OCI-LY3 (cell line): ENCODE results near the gene CACTIN.

ENCODE experiments used
- H2AFZ ChIP-seq: fragments of 200-600, 300-600 bp; shearing (Covaris generic); 2 replicates; pipeline ENCODE4 v1.6.0; 2014; ENCODE audit warnings: antibody characterized with exemption, low read depth, low read length
- H3K27ac ChIP-seq: fragments of 200-600, 300-600 bp; sonication (generic); 2 replicates; pipeline ENCODE4 v1.5.1; 2014; ENCODE audit warnings: mild to moderate bottlenecking, low read length, moderate library complexity, mixed read lengths
- H3K27me3 ChIP-seq: fragments of 200-600, 300-600 bp; sonication (generic); 2 replicates; pipeline ENCODE4 v1.6.1; 2014; ENCODE audit warnings: low read depth, low read length, mixed read lengths
- H3K36me3 ChIP-seq: fragments of 200-600, 300-600 bp; sonication (generic); replicated peaks from 2 replicates; pipeline ENCODE3; 2014; ENCODE audit warnings: low read depth, low read length, mixed read lengths
- H3K4me1 ChIP-seq: fragments of 300-600, 200-600 bp; sonication (generic); 2 replicates; pipeline ENCODE4 v1.6.1; 2014; ENCODE audit warnings: low read length, mixed read lengths
- H3K4me2 ChIP-seq: fragments of 200-600, 300-600 bp; sonication (generic); 2 replicates; pipeline ENCODE4 v1.6.1; 2014; ENCODE audit warnings: low read length, mixed read lengths
- H3K4me3 ChIP-seq: fragments of 300-600, 200-600 bp; sonication (generic); 2 replicates; pipeline ENCODE4 v1.5.1; 2014; ENCODE audit warnings: antibody characterized with exemption, mild to moderate bottlenecking, low read length, moderate library complexity
- H3K79me2 ChIP-seq: fragments of 300-600, 200-600 bp; shearing (Covaris generic); 2 replicates; pipeline ENCODE4 v1.6.1; 2014; ENCODE audit warnings: mild to moderate bottlenecking, low read length, mixed read lengths
- H3K9ac ChIP-seq: fragments of 300-600, 200-600 bp; shearing (Covaris generic); 2 replicates; pipeline ENCODE4 v1.6.0; 2014; ENCODE audit warnings: mild to moderate bottlenecking, low read length, moderate library complexity
- H3K9me3 ChIP-seq: fragments of 200-600, 300-600 bp; shearing (Covaris generic); 2 replicates; pipeline ENCODE4 v1.6.1; 2014; ENCODE audit warnings: low read length, mixed read lengths; ENCODE audit not compliant: insufficient read depth
- H4K20me1 ChIP-seq: fragments of 200-600, 300-600 bp; sonication (generic); 2 replicates; pipeline ENCODE4 v1.6.1; 2016; ENCODE audit warnings: low read length, mixed read lengths; ENCODE audit not compliant: insufficient read depth
- EZH2phosphoT487 ChIP-seq: fragments of 200-600 bp; shearing (Covaris generic); IDR thresholded peaks from 2 replicates; pipeline ENCODE4 v1.6.1; 2018; ENCODE audit warnings: antibody characterized with exemption, mixed run types, low read depth
- TF ChIP-seq, protein P1 (sequence below): fragments of 200-600, 300-600 bp; sonication (generic); IDR thresholded peaks from 2 replicates; pipeline ENCODE4 v1.5.1; 2014; ENCODE audit warnings: antibody characterized with exemption, low read length, low read depth

CACTIN gene

GRCh38 chr19:3660493-3661219, 34.1 kb upstream of the CACTIN start:
- Histone ChIP-seq H3K4me1 (peaks cover 29% of the 10 kb centered on the region), H3K27ac (no peak overlapping the region), H4K20me1 (peaks cover 23% of the 10 kb centered on the region), H3K27me3 (no peaks in the 10 kb centered on the region), H2AFZ (no peak overlapping the region), H3K4me2 (no peak overlapping the region), H3K79me2 (no peaks in the 10 kb centered on the region), H3K4me3 (no peak overlapping the region), H3K36me3 (peaks cover 69% of the 10 kb centered on the region), H3K9ac (no peak overlapping the region), H3K9me3 (no peaks in the 10 kb centered on the region)
- no peak for TF ChIP-seq EZH2phosphoT487
- TF ChIP-seq, protein P1, sequence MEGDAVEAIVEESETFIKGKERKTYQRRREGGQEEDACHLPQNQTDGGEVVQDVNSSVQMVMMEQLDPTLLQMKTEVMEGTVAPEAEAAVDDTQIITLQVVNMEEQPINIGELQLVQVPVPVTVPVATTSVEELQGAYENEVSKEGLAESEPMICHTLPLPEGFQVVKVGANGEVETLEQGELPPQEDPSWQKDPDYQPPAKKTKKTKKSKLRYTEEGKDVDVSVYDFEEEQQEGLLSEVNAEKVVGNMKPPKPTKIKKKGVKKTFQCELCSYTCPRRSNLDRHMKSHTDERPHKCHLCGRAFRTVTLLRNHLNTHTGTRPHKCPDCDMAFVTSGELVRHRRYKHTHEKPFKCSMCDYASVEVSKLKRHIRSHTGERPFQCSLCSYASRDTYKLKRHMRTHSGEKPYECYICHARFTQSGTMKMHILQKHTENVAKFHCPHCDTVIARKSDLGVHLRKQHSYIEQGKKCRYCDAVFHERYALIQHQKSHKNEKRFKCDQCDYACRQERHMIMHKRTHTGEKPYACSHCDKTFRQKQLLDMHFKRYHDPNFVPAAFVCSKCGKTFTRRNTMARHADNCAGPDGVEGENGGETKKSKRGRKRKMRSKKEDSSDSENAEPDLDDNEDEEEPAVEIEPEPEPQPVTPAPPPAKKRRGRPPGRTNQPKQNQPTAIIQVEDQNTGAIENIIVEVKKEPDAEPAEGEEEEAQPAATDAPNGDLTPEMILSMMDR: no peak

- H3K9me3 ChIP-seq: no peaks in the 10 kb centered on the region
- no peak overlapping the region for H3K27ac ChIP-seq
- peaks cover 23% of the 10 kb centered on the region for H3K4me1 ChIP-seq
- H3K27me3 ChIP-seq: no peaks in the 10 kb centered on the region
- no peak overlapping the region for H3K4me3 ChIP-seq
- TF ChIP-seq, protein P1: no peak
- no peak for TF ChIP-seq EZH2phosphoT487
- peaks cover 18% of the 10 kb centered on the region for H4K20me1 ChIP-seq
- no peak overlapping the region for H3K9ac ChIP-seq
- H3K4me2 ChIP-seq: no peak overlapping the region
- no peak overlapping the region for H2AFZ ChIP-seq
- H3K79me2 ChIP-seq: no peaks in the 10 kb centered on the region
- peaks cover 70% of the 10 kb centered on the region for H3K36me3 ChIP-seq
These were observed 33.1 kb upstream of the CACTIN start for GRCh38 chr19:3659746-3660112.

DNA sequence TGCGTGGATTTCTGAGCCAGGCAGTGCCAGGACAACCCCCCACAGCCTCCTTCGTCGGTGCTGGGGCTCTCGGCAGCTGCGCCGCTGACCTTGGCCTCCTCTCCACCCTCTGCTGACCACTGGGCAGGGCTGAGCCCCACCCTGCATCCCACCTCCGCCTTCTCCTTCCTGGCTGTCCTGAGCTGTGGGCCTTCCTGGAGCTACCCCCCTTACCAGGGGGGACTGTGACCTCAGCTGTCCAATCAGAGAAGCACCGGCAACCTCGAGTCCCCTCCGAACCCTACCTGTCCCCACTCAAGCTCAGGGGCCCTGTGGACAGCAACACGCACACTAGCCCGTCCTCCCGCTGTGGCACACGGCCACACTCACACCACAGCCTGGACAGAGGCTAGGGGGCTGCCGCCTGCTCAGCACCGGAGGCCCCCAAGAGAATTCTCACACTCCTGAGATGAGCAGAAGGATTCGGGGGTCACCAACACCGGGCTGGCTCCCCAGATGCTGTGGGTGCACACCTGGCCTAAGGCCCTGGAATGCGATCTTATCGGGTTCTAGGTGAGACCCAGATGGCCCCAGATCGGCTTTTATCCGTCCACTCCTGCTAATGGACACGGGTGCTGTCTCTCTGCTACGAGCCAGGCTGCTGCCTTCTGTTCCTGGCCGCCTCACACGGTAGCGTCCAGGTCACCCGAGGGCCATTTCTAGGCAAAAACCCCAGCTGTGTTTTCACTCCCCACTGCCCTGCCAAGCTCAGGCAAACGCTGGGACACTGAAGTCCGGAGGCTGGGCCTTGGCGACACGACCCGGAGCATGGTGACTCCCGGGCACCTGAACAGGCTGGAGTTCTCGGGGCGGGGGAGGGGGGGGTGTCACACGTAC, 32.5 kb upstream of the CACTIN start:
- H3K36me3 ChIP-seq: peaks cover 66% of the 10 kb centered on the region
- no peaks in the 10 kb centered on the region for H3K79me2 ChIP-seq
- H3K27me3 ChIP-seq: no peaks in the 10 kb centered on the region
- no peak overlapping the region for H3K4me2 ChIP-seq
- H3K4me1 ChIP-seq: peaks cover 22% of the 10 kb centered on the region
- TF ChIP-seq EZH2phosphoT487: no peak
- TF ChIP-seq, protein P1: no peak
- H3K4me3 ChIP-seq: no peak overlapping the region
- H3K9ac ChIP-seq: no peak overlapping the region
- H3K27ac ChIP-seq: no peak overlapping the region
- no peaks in the 10 kb centered on the region for H3K9me3 ChIP-seq
- no peak overlapping the region for H2AFZ ChIP-seq
- H4K20me1 ChIP-seq: peaks cover 14% of the 10 kb centered on the region
